DMS53 (cell line): ENCODE results near the gene SNU13.
"Not testable (repeated sequence)": the region's sequence is repeated elsewhere in the genome, so short reads cannot be mapped to it uniquely, and the experiment has no call there.

ENCODE experiments used
- DNase-seq: peaks from one replicate; lab custom pipeline; 2025; lab: John Stamatoyannopoulos, UW

Gene SNU13

DNA sequence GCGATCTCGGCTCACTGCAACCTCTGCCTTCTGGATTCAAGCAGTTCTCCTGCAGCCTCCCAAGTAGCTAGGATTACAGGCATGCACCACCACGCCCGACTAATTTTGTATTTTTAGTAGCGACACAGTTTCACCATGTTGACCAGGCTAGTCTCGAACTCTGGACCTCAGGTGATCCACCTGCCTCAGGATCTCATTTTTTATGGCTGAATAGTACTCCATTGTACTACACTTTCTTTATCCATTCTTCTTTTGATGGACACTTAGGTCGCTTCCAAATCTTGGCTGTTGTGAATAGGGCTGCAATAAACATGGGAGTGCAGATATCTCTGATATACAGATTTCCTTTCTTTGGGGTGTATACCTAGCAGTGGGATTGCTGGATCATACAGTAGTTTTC, 46.8 kb downstream of the SNU13 start:
- no peak for DNase-seq

DNA sequence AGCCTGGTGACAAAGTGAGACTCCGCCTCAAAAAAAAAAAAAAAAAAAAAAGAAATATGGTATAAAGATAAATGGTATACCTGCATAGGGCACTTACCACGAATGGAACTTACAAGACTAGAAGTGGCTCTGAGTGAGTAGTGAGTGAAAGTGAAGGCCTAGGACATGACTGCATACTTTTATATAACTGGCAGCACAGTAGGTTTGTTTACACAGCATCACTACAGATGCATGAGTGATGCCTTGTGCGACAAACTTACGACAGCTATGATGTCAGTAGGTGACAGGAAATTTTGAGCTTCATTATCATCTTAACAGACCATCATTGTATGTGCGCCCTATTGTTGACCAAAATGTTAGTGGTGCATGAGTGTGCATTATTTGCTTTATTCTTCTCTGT, 49.9 kb downstream of the SNU13 start:
- DNase-seq: peak; percentile 85

- peak; percentile 95 for DNase-seq
These were observed 50.5 kb downstream of the SNU13 start for GRCh38 chr22:41638124-41638523.

DNA sequence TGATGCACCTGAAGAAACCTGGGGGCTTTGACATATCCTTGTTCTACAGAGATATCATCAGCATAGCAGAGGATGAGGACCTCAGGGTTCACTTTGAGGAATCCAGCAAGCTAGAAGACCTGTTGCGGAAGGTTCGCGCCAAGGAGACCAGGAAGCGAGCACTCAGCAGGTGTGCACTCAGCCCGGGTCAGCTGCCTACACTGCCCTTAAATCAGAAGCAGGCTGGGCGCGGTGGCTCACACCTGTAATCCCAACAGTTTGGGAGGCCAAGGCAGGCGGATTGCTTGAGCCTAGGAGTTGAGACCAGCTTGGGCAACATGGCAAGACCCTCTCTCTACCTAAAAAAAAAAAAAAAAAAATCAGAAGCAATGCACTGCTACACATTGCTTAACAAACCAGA, 51.0 kb downstream of the SNU13 start:
- DNase-seq: peak; percentile 57

DNA sequence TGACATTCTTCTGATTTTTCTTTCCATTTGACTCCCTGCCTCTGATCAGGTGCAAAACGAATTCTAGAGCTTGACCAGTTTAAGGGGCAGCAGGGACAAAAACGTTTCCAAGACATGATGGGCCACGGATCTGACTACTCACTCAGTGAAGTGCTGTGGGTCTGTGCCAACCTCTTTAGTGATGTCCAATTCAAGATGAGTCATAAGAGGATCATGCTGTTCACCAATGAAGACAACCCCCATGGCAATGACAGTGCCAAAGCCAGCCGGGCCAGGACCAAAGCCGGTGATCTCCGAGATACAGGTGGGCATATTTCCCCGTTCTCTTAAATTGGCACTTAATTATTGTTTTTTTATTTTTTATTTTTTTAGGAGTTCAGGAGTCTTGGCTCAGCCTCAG, 52.2 kb downstream of the SNU13 start:
- peak; percentile 65 for DNase-seq

GRCh38 chr22:41634610-41635009, 54.1 kb downstream of the SNU13 start:
- not testable (repeated sequence) for DNase-seq

- not testable (repeated sequence) for DNase-seq
These were observed 57.1 kb downstream of the SNU13 start for GRCh38 chr22:41631615-41632014.

- DNase-seq: not testable (repeated sequence)
These were observed 57.6 kb downstream of the SNU13 start for GRCh38 chr22:41631115-41631514.

GRCh38 chr22:41625577-41625976, 63.1 kb downstream of the SNU13 start:
- no peak for DNase-seq
